ENCODE measurements around the gene OR8J1. TPM values are rescaled to one million over a fixed set of nuclear protein-coding genes. Genes with fewer than 3 reads are reported as not detected.

Gene OR8J1
- polyA plus RNA-seq, 1 of the 3 experiments (the other 2 are of a cell fraction): not detected

DNA sequence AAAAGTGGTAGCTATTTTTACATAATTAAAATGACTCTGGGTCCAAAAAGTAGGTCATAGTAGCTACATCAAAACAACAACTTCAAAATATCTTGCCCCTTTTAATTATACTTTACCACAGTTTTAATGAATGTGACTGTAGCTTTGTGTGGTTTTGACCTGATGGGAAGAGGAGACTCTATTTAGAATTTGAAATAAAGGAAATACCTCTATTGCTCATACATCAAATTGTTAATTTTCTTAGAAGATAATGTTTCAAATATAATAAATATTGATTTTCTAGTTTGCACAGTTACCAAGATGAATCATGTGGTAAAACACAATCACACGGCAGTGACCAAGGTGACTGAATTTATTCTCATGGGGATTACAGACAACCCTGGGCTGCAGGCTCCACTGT lies 8.4 kb upstream of the OR8J1 start, which contains the start of gene OR8K1:
OR8K1 (plus strand) TSS at position 301 of the 400 bp plus-strand sequence; CDS start at position 301, 0 bp downstream.
- no peak within 1 kb of the TSS for H2AFZ ChIP-seq (ENCODE audit: low read depth)
- TF ChIP-seq RCOR1 (IDR thresholded peaks at IDR 0.05; ENCODE audit: low read length): no peak
- TF ChIP-seq POLR2AphosphoS5 (IDR thresholded peaks at IDR 0.05; ENCODE audit: low read depth, low read length): no peak
- 0% methylated on average over 1 of the region's 1 CpG for WGBS (ENCODE audit: low lambda C conversion rate)
- no peak within 1 kb of the TSS for H3K27ac ChIP-seq (ENCODE audit: low read depth in 2 of 2, low read length in 1 of 2)
- H3F3A ChIP-seq (replicated peaks; ENCODE audit: insufficient read depth): no peaks in the 10 kb centered on the region
- H3K27me3 ChIP-seq (ENCODE audit: insufficient read depth): no peaks in the 10 kb centered on the region
- no peak within 1 kb of the TSS for H3K4me3 ChIP-seq (ENCODE audit: low read depth in 2 of 2, low read length in 1 of 2)
- H3K9me3 ChIP-seq: no peaks in the 10 kb centered on the region; the same call in 1 of the 2 replicates
- H4K20me1 ChIP-seq (ENCODE audit: insufficient read depth): no peaks in the 10 kb centered on the region
- no peak within 1 kb of the TSS for H3K9ac ChIP-seq
- POLR2A ChIA-PET: no interaction called here
- H3K4me1 ChIP-seq (ENCODE audit: control insufficient read depth in 1 of 2, insufficient read depth in 2 of 2, low read depth in 1 of 2, low read length in 1 of 2): no peaks in the 10 kb centered on the region
- no peak within 1 kb of the TSS for H3K4me2 ChIP-seq
- H3K79me2 ChIP-seq (ENCODE audit: insufficient read depth): no peaks in the 10 kb centered on the region
- no peaks in the 10 kb centered on the region for H3K36me3 ChIP-seq (replicated peaks in 1 of 2; ENCODE audit: control insufficient read depth in 1 of 2, insufficient read depth in 2 of 2, low read length in 1 of 2)
- CTCF ChIA-PET: no interaction called here
- no peak for DNase-seq
- H3K9me2 ChIP-seq: no peaks in the 10 kb centered on the region

GRCh38 chr11:56375324-56375723 lies 21.2 kb downstream of the OR8J1 start, which contains the start of gene OR8U1:
Gene OR8U1, plus strand, starts transcription at chr11:56375624. Its CDS starts 0 bp downstream, at chr11:56375624.
- Histone ChIP-seq H3K79me2 (ENCODE audit: insufficient read depth) (no peaks in the 10 kb centered on the region), H3K9ac (no peak within 1 kb of the TSS)

DNA sequence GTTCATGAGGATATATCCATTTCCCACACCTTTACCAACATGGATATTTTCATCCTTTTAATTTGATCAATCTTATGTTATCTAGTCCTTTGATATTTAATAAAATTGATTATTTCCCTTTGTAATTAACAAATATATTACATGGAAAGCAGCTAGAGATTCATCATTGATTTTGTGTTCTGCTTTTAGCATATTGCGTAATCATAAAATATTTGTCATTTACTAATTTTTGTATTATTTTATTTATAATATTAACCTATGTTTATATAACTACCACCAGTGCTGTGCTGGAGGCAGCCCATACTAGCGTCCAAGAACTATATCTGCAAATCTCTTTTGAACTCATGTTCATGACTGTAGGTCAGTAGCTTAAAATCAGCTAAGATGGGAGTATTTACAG lies 26.0 kb downstream of the OR8J1 start:
- ChIA-PET CTCF (interaction anchor here (0.6 kb wide), 1 partner anchor 251 kb away, joined by 3 read pairs; no protein-coding TSS in a partner anchor), POLR2A (no interaction called here)
- Histone ChIP-seq H4K20me1 (ENCODE audit: insufficient read depth) (no peaks in the 10 kb centered on the region), H3K79me2 (ENCODE audit: insufficient read depth) (no peaks in the 10 kb centered on the region), H3K4me1 (ENCODE audit: control insufficient read depth in 1 of 2, insufficient read depth in 2 of 2, low read depth in 1 of 2, low read length in 1 of 2) (no peaks in the 10 kb centered on the region), H3K4me2 (no peak overlapping the region), H3K27me3 (ENCODE audit: insufficient read depth) (no peaks in the 10 kb centered on the region), H3K9ac (no peak overlapping the region), H2AFZ (ENCODE audit: low read depth) (no peak overlapping the region), H3K27ac (ENCODE audit: low read depth in 2 of 2, low read length in 1 of 2) (no peak overlapping the region), H3F3A (replicated peaks; ENCODE audit: insufficient read depth) (no peaks in the 10 kb centered on the region), H3K9me2 (no peaks in the 10 kb centered on the region), H3K4me3 (ENCODE audit: low read depth in 2 of 2, low read length in 1 of 2) (no peak overlapping the region), H3K9me3 (no peaks in the 10 kb centered on the region), H3K36me3 (replicated peaks in 1 of 2; ENCODE audit: control insufficient read depth in 1 of 2, insufficient read depth in 2 of 2, low read length in 1 of 2) (no peaks in the 10 kb centered on the region)
- TF ChIP-seq RFX5 (IDR thresholded peaks at IDR 0.05; ENCODE audit: low read length) (no peak), FOXM1 (IDR thresholded peaks at IDR 0.05; ENCODE audit: low read depth) (no peak), YY1 (IDR thresholded peaks at IDR 0.05; ENCODE audit: low read depth) (no peak), REST (IDR thresholded peaks at IDR 0.05; ENCODE audit: low read depth, low read length) (no peak), ELF1 (IDR thresholded peaks at IDR 0.05) (no peak), FOSL2 (IDR thresholded peaks at IDR 0.05; ENCODE audit: borderline replicate concordance, low read depth) (no peak), TEAD4 (IDR thresholded peaks at IDR 0.05; ENCODE audit: borderline replicate concordance, insufficient read depth) (no peak), SIN3A (IDR thresholded peaks at IDR 0.05; ENCODE audit: borderline replicate concordance, low read depth, low read length) (no peak)
- WGBS (ENCODE audit: low lambda C conversion rate): 3% methylated on average over 2 of the region's 2 CpGs
- DNase-seq: no peak

More at GRCh38 chr11:56375324-56375723, 21.2 kb downstream of the OR8J1 start, which contains the start of gene OR8U1:
- no peaks in the 10 kb centered on the region for H4K20me1 ChIP-seq (ENCODE audit: insufficient read depth)
- ChIA-PET POLR2A (no interaction called here), CTCF (no interaction called here)
- no peak within 1 kb of the TSS for H3K4me3 ChIP-seq (ENCODE audit: low read depth in 2 of 2, low read length in 1 of 2)
- TF ChIP-seq TCF12 (IDR thresholded peaks at IDR 0.05): no peak
- H3K4me1 ChIP-seq (ENCODE audit: control insufficient read depth in 1 of 2, insufficient read depth in 2 of 2, low read depth in 1 of 2, low read length in 1 of 2): no peaks in the 10 kb centered on the region
- H3K9me3 ChIP-seq: no peaks in the 10 kb centered on the region
- H3K27ac ChIP-seq (ENCODE audit: low read depth in 2 of 2, low read length in 1 of 2): no peak within 1 kb of the TSS
- H2AFZ ChIP-seq (ENCODE audit: low read depth): no peak within 1 kb of the TSS
- no peak within 1 kb of the TSS for H3K4me2 ChIP-seq
- no peak for DNase-seq
- no peaks in the 10 kb centered on the region for H3K9me2 ChIP-seq
- no peaks in the 10 kb centered on the region for H3K36me3 ChIP-seq (replicated peaks in 1 of 2; ENCODE audit: control insufficient read depth in 1 of 2, insufficient read depth in 2 of 2, low read length in 1 of 2)
- H3K27me3 ChIP-seq (ENCODE audit: insufficient read depth): no peaks in the 10 kb centered on the region
- under 1% methylated on average over 2 of the region's 2 CpGs for WGBS (ENCODE audit: low lambda C conversion rate)
- no peaks in the 10 kb centered on the region for H3F3A ChIP-seq (replicated peaks; ENCODE audit: insufficient read depth)

All from SK-N-SH (cell line).